Measurements from ENCODE around the gene ZNG1B. TPM values are rescaled to one million over a fixed set of nuclear protein-coding genes. Genes with fewer than 3 reads are reported as not detected.
"Not testable (repeated sequence)": the region's sequence is repeated elsewhere in the genome, so short reads cannot be mapped to it uniquely, and the experiment has no call there.

ZNG1B gene
- total RNA-seq, 1 experiment from 2014 or later, result 37.5 TPM

GRCh38 chr2:113465770-113466169, 28.3 kb downstream of the ZNG1B start:
- H3K9me3 ChIP-seq (ENCODE audit: insufficient read depth, low read depth); H3K4me1 ChIP-seq (replicated peaks; ENCODE audit: insufficient read depth); H3K36me3 ChIP-seq (ENCODE audit: low read depth); POLR2A ChIA-PET (ENCODE audit: unreplicated experiment); DNase-seq; H3K79me2 ChIP-seq (ENCODE audit: low read depth); BruUV-seq (replicated peaks); H3K4me2 ChIP-seq; H3K4me3 ChIP-seq; H3K27ac ChIP-seq; H4K20me1 ChIP-seq (ENCODE audit: insufficient read depth); intact Hi-C loops (cut with micrococcal nuclease; ENCODE audit: unreplicated experiment); H2AFZ ChIP-seq; CTCF ChIA-PET; H3K9me2 ChIP-seq (ENCODE audit: insufficient read depth); H3F3A ChIP-seq (ENCODE audit: insufficient read depth, low read depth); H3K27me3 ChIP-seq (ENCODE audit: insufficient read depth, low read depth): not testable (repeated sequence)

GRCh38 chr2:113476688-113477368, 39.3 kb downstream of the ZNG1B start:
- intact Hi-C loops (cut with micrococcal nuclease; ENCODE audit: unreplicated experiment); POLR2A ChIA-PET (ENCODE audit: unreplicated experiment); BruUV-seq (replicated peaks); H3K9me2 ChIP-seq (ENCODE audit: insufficient read depth); H3K9me3 ChIP-seq (ENCODE audit: insufficient read depth, low read depth); H3K79me2 ChIP-seq (ENCODE audit: low read depth); H3K36me3 ChIP-seq (ENCODE audit: low read depth); CTCF ChIA-PET; H3K27ac ChIP-seq; H4K20me1 ChIP-seq (ENCODE audit: insufficient read depth); H3K4me1 ChIP-seq (replicated peaks; ENCODE audit: insufficient read depth); H3F3A ChIP-seq (ENCODE audit: insufficient read depth, low read depth); H3K4me2 ChIP-seq; H3K27me3 ChIP-seq (ENCODE audit: insufficient read depth, low read depth); H3K4me3 ChIP-seq; DNase-seq; H2AFZ ChIP-seq: not testable (repeated sequence)

GRCh38 chr2:113496527-113496926, 59.0 kb downstream of the ZNG1B start:
- H3K27ac ChIP-seq; H3K9me2 ChIP-seq (ENCODE audit: insufficient read depth); H3K36me3 ChIP-seq (ENCODE audit: low read depth); DNase-seq; H2AFZ ChIP-seq; BruUV-seq (replicated peaks); intact Hi-C loops (cut with micrococcal nuclease; ENCODE audit: unreplicated experiment); H4K20me1 ChIP-seq (ENCODE audit: insufficient read depth); H3K27me3 ChIP-seq (ENCODE audit: insufficient read depth, low read depth); H3F3A ChIP-seq (ENCODE audit: insufficient read depth, low read depth); CTCF ChIA-PET; H3K4me1 ChIP-seq (replicated peaks; ENCODE audit: insufficient read depth); POLR2A ChIA-PET (ENCODE audit: unreplicated experiment); H3K79me2 ChIP-seq (ENCODE audit: low read depth); H3K4me3 ChIP-seq; H3K4me2 ChIP-seq; H3K9me3 ChIP-seq (ENCODE audit: insufficient read depth, low read depth): not testable (repeated sequence)

GRCh38 chr2:113498365-113498764, 60.9 kb downstream of the ZNG1B start, which contains the start of gene FOXD4L1:
TSS of gene FOXD4L1 (plus strand) at chr2:113498665. CDS start at chr2:113499257, 592 bp downstream.
- H3K4me2 ChIP-seq; H3K4me3 ChIP-seq; H4K20me1 ChIP-seq (ENCODE audit: insufficient read depth); H3K9me3 ChIP-seq (ENCODE audit: insufficient read depth, low read depth); BruUV-seq (replicated peaks); H3K4me1 ChIP-seq (replicated peaks; ENCODE audit: insufficient read depth); CTCF ChIA-PET; H3K27me3 ChIP-seq (ENCODE audit: insufficient read depth, low read depth); H3K27ac ChIP-seq; POLR2A ChIA-PET (ENCODE audit: unreplicated experiment); H3K36me3 ChIP-seq (ENCODE audit: low read depth); H3F3A ChIP-seq (ENCODE audit: insufficient read depth, low read depth); DNase-seq; intact Hi-C loops (cut with micrococcal nuclease; ENCODE audit: unreplicated experiment); H3K79me2 ChIP-seq (ENCODE audit: low read depth); H2AFZ ChIP-seq; H3K9me2 ChIP-seq (ENCODE audit: insufficient read depth): not testable (repeated sequence)

- H3K27me3 ChIP-seq (ENCODE audit: insufficient read depth, low read depth); H3K4me1 ChIP-seq (replicated peaks; ENCODE audit: insufficient read depth); H3K9me2 ChIP-seq (ENCODE audit: insufficient read depth); DNase-seq; H3K4me2 ChIP-seq; H3K9me3 ChIP-seq (ENCODE audit: insufficient read depth, low read depth); H3K27ac ChIP-seq; POLR2A ChIA-PET (ENCODE audit: unreplicated experiment); CTCF ChIA-PET; H3K36me3 ChIP-seq (ENCODE audit: low read depth); BruUV-seq (replicated peaks); H3K4me3 ChIP-seq; H3F3A ChIP-seq (ENCODE audit: insufficient read depth, low read depth); intact Hi-C loops (cut with micrococcal nuclease; ENCODE audit: unreplicated experiment); H2AFZ ChIP-seq; H4K20me1 ChIP-seq (ENCODE audit: insufficient read depth); H3K79me2 ChIP-seq (ENCODE audit: low read depth): not testable (repeated sequence)
Measured at GRCh38 chr2:113499019-113499885, 61.8 kb downstream of the ZNG1B start.

- H3K4me3 ChIP-seq; H3K79me2 ChIP-seq (ENCODE audit: low read depth); H3K27me3 ChIP-seq (ENCODE audit: insufficient read depth, low read depth); H3K4me1 ChIP-seq (replicated peaks; ENCODE audit: insufficient read depth); H4K20me1 ChIP-seq (ENCODE audit: insufficient read depth); H3K9me2 ChIP-seq (ENCODE audit: insufficient read depth); BruUV-seq (replicated peaks); POLR2A ChIA-PET (ENCODE audit: unreplicated experiment); H3F3A ChIP-seq (ENCODE audit: insufficient read depth, low read depth); DNase-seq; CTCF ChIA-PET; H3K36me3 ChIP-seq (ENCODE audit: low read depth); intact Hi-C loops (cut with micrococcal nuclease; ENCODE audit: unreplicated experiment); H3K4me2 ChIP-seq; H3K27ac ChIP-seq; H2AFZ ChIP-seq; H3K9me3 ChIP-seq (ENCODE audit: insufficient read depth, low read depth): not testable (repeated sequence)
Measured at GRCh38 chr2:113499886-113500722, 62.6 kb downstream of the ZNG1B start.

GRCh38 chr2:113500723-113501038, 63.2 kb downstream of the ZNG1B start:
- H3F3A ChIP-seq (ENCODE audit: insufficient read depth, low read depth); H3K36me3 ChIP-seq (ENCODE audit: low read depth); H3K4me3 ChIP-seq; H3K9me3 ChIP-seq (ENCODE audit: insufficient read depth, low read depth); H4K20me1 ChIP-seq (ENCODE audit: insufficient read depth); H3K27me3 ChIP-seq (ENCODE audit: insufficient read depth, low read depth); CTCF ChIA-PET; DNase-seq; H3K27ac ChIP-seq; H3K79me2 ChIP-seq (ENCODE audit: low read depth); intact Hi-C loops (cut with micrococcal nuclease; ENCODE audit: unreplicated experiment); H3K4me2 ChIP-seq; POLR2A ChIA-PET (ENCODE audit: unreplicated experiment); H2AFZ ChIP-seq; H3K9me2 ChIP-seq (ENCODE audit: insufficient read depth); BruUV-seq (replicated peaks); H3K4me1 ChIP-seq (replicated peaks; ENCODE audit: insufficient read depth): not testable (repeated sequence)
